Stimulated activated naive CD8-positive, alpha-beta T cell treated with anti-CD3 and anti-CD28 coated beads, Interleukin-15, Interleukin-2, amounts not matched to agents 100 ng/mL and 50 ng/mL, for 24 hours (primary cell): ENCODE data around the gene FTCDNL1.

ENCODE experiments used
- H3K27ac Mint-ChIP-seq: one replicate; pipeline ENCODE4 v1.8.0; 2021; ENCODE audit warnings: mild to moderate bottlenecking, mixed read lengths
- H3K27me3 Mint-ChIP-seq: one replicate; pipeline ENCODE4 v1.8.0; 2021; ENCODE audit warnings: mixed read lengths
- H3K36me3 Mint-ChIP-seq: one replicate; pipeline ENCODE4 v1.8.0; 2021; ENCODE audit warnings: low read depth, mixed read lengths
- H3K4me1 Mint-ChIP-seq: one replicate; pipeline ENCODE4 v1.8.0; 2021; ENCODE audit warnings: low read depth, mixed read lengths
- H3K4me3 Mint-ChIP-seq: one replicate; pipeline ENCODE4 v1.8.0; 2021; ENCODE audit warnings: mild to moderate bottlenecking, mixed read lengths
- H3K9me3 Mint-ChIP-seq: one replicate; pipeline ENCODE4 v1.8.0; 2021; ENCODE audit warnings: mixed read lengths

Gene FTCDNL1

DNA sequence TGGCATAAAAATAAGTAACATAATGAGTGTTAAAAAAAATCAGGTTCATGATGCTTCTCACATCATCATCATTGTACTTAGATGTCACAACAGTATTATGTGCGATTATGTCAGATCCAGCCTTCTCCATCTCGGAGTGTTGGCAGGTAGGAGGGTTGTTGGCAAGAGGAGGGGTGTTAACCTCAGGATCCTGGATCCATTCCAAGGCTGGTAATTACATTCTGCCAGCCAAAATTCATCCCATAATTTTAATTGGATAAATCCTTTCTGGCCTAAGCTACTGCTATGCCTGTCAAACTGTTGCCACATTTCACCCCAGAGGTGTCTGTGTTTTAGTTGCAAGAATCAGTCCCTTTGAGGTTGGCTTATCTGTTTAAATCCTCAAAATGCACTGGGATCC, 891 bp upstream of the FTCDNL1 start:
- no peak overlapping the region for H3K4me3 Mint-ChIP-seq

GRCh38 chr2:199851501-199851810, 464 bp upstream of the FTCDNL1 start:
- Mint-ChIP-seq H3K9me3 (no peaks in the 10 kb centered on the region), H3K27ac (peak overlapping the region; percentile 94), H3K4me1 (peaks cover 11% of the 10 kb centered on the region), H3K27me3 (peaks cover 9% of the 10 kb centered on the region), H3K4me3 (peak overlapping the region; percentile 95), H3K36me3 (no peaks in the 10 kb centered on the region)

More for the DNA sequence above, 891 bp upstream of the FTCDNL1 start:
- Mint-ChIP-seq H3K4me1 (peaks cover 11% of the 10 kb centered on the region), H3K9me3 (no peaks in the 10 kb centered on the region), H3K27ac (no peak overlapping the region), H3K27me3 (peaks cover 13% of the 10 kb centered on the region), H3K36me3 (no peaks in the 10 kb centered on the region)

- H3K27me3 Mint-ChIP-seq, result peaks cover 6% of the 10 kb centered on the region
- H3K9me3 Mint-ChIP-seq, result no peaks in the 10 kb centered on the region
- peak overlapping the region; percentile 55 for H3K27ac Mint-ChIP-seq
- H3K36me3 Mint-ChIP-seq, result no peaks in the 10 kb centered on the region
- peaks cover 11% of the 10 kb centered on the region for H3K4me1 Mint-ChIP-seq
- peak overlapping the region; percentile 78 for H3K4me3 Mint-ChIP-seq
Measured at GRCh38 chr2:199850218-199850717, 724 bp downstream of the FTCDNL1 start.

DNA sequence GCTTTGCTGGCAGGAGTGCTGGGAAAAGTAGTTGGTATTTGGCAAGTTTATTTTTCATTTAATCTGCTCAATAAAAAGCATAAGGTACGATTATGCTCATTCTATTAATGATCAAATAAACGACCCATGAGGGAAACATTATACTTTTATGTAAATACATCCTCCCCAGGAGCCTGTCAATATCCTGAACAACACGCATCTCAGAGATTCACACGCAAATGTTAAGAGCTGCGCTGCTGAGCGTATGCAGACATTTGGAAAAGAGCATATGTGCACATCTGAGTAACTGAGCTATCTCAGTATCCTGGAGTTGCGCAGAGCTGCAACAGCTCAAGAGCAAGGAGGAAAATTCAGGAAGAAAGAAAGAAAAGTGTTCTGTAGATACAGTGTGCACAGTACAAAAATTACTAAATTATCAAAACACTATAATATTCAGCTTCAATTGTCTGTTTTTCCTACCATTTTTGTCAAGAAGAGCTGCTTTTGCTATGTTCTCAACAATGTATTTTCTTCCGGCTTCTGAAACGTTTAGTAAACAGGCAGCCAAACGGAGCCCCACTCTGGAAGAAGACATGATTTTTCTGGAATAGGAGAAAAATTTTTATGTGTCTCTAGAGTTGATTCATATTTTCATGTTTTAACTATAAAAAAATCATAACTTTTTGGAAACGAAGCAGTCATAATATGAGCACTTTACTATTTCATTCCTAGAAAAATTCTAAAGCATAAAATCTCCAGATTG, 2.4 kb downstream of the FTCDNL1 start:
- Mint-ChIP-seq H3K9me3 (no peaks in the 10 kb centered on the region), H3K27me3 (peaks cover 3% of the 10 kb centered on the region), H3K36me3 (no peaks in the 10 kb centered on the region), H3K4me3 (no peak overlapping the region), H3K27ac (no peak overlapping the region), H3K4me1 (peaks cover 11% of the 10 kb centered on the region)

DNA sequence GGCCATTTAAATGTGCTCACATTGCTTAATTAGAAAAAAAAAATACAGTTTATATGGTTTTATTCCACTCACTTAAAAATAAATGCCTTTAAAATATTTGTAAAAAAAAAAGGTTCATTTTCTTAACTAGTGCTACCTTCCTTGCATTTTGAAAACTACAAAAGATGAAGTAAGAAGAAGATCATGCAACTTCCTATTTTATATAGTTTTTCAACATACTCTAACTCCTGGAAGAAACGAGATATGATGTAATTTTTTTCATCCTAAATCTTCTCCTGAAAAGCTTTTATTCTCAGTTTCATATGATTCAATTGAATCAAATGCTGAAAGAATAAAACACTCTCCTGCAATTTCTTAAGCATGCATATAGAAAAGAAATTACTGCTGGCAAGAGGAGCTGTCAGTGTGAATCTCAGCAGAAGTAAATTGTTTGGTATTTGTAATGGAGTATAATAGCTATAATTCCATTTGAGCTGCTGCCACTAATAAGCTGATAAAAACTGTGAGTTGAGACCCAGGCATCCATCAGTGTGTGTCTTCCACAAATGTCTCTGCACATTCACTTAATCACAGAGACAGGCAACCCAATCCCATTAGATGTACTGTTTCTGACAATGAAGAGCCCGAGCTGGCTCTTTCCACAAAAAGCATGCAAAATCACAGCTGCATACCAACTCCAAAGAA, 3.7 kb downstream of the FTCDNL1 start:
- Mint-ChIP-seq H3K36me3 (no peaks in the 10 kb centered on the region), H3K9me3 (no peaks in the 10 kb centered on the region), H3K4me3 (no peak overlapping the region)

DNA sequence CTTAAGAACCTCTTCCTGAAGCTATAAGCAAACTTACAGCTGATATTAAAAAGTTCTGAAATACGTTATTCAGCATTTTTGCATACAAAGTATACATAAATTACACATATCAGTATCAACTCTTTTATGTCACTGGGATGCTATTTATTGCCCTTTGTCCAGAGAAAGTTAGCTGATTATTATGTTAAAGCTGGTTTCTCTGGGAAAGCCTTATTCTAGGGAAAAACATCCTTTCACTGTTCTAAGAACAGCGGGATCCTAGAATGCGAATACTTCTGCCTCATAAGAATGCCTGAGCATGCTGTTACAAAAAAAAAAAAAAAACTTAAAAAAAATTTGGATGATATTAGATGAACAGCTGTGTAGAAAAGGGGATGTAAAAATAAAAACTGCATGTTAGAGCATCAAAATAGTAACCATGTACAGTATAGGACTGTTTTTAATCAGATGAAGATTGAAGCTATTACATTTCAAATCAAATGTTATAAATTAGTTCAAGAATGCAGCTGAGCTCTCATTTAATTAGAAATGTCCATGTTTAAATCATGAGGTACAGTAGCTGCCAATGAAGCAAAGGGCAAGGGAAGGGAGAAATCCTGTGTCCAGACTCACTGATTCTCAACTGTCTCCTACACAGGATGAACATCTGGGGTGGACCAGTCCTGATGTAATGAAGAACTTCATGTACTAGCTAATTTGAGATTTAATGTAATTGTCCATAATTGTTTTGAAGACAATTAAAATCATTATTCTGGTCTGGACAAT, 8.2 kb downstream of the FTCDNL1 start:
- Mint-ChIP-seq H3K4me1 (no peaks in the 10 kb centered on the region), H3K27me3 (no peaks in the 10 kb centered on the region), H3K9me3 (no peaks in the 10 kb centered on the region), H3K27ac (no peak overlapping the region), H3K4me3 (no peak overlapping the region), H3K36me3 (peaks cover 24% of the 10 kb centered on the region)

More for the DNA sequence above, 3.7 kb downstream of the FTCDNL1 start:
- H3K4me1 Mint-ChIP-seq, result peaks cover 11% of the 10 kb centered on the region
- H3K27me3 Mint-ChIP-seq, result no peaks in the 10 kb centered on the region
- H3K27ac Mint-ChIP-seq, result no peak overlapping the region

DNA sequence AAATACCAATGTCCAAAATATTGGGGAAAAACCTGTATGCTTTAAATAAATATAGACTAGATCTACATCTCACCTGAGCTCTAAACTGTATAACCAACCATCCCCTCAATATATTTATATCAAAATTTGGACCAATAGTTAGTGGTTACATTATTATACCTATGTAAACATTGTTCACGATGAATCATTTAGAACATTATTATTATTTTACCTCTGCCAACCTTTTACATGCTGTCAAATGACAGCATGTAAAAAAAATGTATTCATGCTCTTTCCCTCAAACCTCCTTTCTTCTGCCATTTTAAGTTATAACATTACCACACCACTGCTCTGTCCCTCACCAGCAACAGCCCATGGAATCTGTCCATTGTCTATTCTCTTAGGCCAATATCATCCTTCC, 9.6 kb downstream of the FTCDNL1 start:
- Mint-ChIP-seq H3K27me3 (no peaks in the 10 kb centered on the region), H3K36me3 (peaks cover 25% of the 10 kb centered on the region), H3K4me1 (no peaks in the 10 kb centered on the region), H3K27ac (no peak overlapping the region), H3K9me3 (no peaks in the 10 kb centered on the region), H3K4me3 (no peak overlapping the region)

DNA sequence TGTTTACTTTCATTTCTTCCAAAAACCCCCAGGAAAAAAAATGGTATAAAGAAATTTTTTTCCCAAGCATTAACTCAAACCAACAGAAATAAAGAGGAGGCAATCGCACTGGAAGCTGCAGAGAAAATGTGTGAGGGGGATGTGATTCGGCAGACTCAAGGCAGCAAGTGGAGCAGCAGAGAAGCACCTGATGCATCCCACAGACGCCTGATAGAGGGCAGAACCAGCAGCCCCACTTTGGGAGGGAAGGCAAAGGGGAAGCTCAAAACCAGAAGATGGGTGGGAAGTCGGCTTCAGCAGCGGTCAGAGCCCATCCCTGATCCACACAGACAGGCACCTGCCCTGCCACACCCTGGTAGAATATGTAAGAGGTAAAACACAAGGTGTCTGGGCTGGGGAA, 12.6 kb downstream of the FTCDNL1 start:
- H3K27ac Mint-ChIP-seq, result no peak overlapping the region
- H3K4me3 Mint-ChIP-seq, result no peak overlapping the region
- H3K27me3 Mint-ChIP-seq, result no peaks in the 10 kb centered on the region
- peaks cover 29% of the 10 kb centered on the region for H3K36me3 Mint-ChIP-seq
- H3K4me1 Mint-ChIP-seq, result no peaks in the 10 kb centered on the region
- H3K9me3 Mint-ChIP-seq, result no peaks in the 10 kb centered on the region

DNA sequence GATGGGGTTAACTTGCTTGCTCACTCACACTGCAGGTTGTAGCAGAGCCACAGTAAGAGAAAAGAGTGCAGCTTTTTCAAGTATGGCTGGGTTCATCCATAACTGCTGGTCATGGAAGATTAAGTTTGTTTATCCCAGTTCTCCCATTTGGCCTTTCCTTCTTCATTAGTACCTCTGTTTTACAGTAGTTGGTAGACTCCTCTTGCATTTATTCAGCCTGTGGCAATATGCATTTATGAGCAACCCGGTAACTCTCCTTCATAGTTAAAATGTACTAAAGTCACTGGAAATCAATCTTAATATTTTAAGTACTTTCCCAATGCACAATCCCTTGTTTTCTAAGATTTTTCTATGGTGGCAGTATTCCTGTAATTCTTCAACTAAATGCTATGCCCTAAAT, 14.0 kb downstream of the FTCDNL1 start:
- H3K9me3 Mint-ChIP-seq, result no peaks in the 10 kb centered on the region
- no peak overlapping the region for H3K4me3 Mint-ChIP-seq
- no peak overlapping the region for H3K27ac Mint-ChIP-seq
- H3K36me3 Mint-ChIP-seq, result peaks cover 29% of the 10 kb centered on the region
- no peaks in the 10 kb centered on the region for H3K27me3 Mint-ChIP-seq
- no peaks in the 10 kb centered on the region for H3K4me1 Mint-ChIP-seq

GRCh38 chr2:199833525-199833924, 17.5 kb downstream of the FTCDNL1 start:
- no peaks in the 10 kb centered on the region for H3K9me3 Mint-ChIP-seq
- H3K27ac Mint-ChIP-seq, result no peak overlapping the region
- no peaks in the 10 kb centered on the region for H3K27me3 Mint-ChIP-seq
- H3K36me3 Mint-ChIP-seq, result peaks cover 7% of the 10 kb centered on the region
- no peak overlapping the region for H3K4me3 Mint-ChIP-seq
- H3K4me1 Mint-ChIP-seq, result no peaks in the 10 kb centered on the region

DNA sequence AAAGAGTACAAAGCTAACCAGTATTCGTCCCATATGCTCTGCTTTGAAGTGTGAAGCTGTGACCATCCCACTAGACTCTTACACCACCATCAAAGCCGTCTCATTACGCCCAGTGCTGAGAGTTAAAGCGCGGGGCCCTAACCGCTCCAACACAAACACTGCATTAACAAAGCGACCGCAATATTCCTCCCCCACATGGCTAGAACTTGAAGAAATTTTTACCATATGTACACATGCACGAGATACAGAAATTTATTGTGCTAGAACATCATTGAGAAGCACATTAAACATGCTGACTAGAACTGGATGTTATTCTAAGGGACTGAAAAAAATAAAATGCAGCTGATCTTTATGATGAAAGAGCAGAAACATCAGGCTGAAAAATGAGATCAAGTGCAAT, 20.5 kb downstream of the FTCDNL1 start:
- peaks cover 4% of the 10 kb centered on the region for H3K36me3 Mint-ChIP-seq
- no peaks in the 10 kb centered on the region for H3K4me1 Mint-ChIP-seq
- H3K4me3 Mint-ChIP-seq, result no peak overlapping the region
- H3K27me3 Mint-ChIP-seq, result no peaks in the 10 kb centered on the region
- no peak overlapping the region for H3K27ac Mint-ChIP-seq
- no peaks in the 10 kb centered on the region for H3K9me3 Mint-ChIP-seq

- no peaks in the 10 kb centered on the region for H3K27me3 Mint-ChIP-seq
- no peak overlapping the region for H3K4me3 Mint-ChIP-seq
- no peak overlapping the region for H3K27ac Mint-ChIP-seq
Measured at GRCh38 chr2:199829628-199830027, 21.4 kb downstream of the FTCDNL1 start.

DNA sequence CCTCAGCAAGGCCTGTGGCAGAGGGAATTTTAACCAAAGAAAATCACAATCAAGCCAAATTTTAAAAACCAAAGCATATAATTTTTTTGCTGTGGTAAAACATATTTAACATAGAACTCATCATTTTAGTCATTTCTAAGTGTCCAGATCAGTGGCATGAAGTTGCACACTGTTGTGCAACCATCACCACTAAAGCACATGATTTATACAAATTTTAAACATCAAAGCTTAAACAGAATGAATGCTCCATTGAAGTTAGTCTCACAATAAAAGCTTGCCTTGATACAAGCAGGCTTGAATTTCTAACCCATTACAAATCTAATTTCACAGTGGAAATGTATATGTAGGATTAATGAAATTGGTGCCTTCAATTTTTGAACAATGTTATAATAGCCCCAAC, 31.2 kb downstream of the FTCDNL1 start:
- Mint-ChIP-seq H3K4me1 (no peaks in the 10 kb centered on the region), H3K9me3 (no peaks in the 10 kb centered on the region), H3K27me3 (no peaks in the 10 kb centered on the region), H3K4me3 (no peak overlapping the region), H3K36me3 (no peaks in the 10 kb centered on the region), H3K27ac (no peak overlapping the region)

More at GRCh38 chr2:199829628-199830027, 21.4 kb downstream of the FTCDNL1 start:
- peaks cover 3% of the 10 kb centered on the region for H3K36me3 Mint-ChIP-seq
- no peaks in the 10 kb centered on the region for H3K4me1 Mint-ChIP-seq
- H3K9me3 Mint-ChIP-seq, result no peaks in the 10 kb centered on the region

DNA sequence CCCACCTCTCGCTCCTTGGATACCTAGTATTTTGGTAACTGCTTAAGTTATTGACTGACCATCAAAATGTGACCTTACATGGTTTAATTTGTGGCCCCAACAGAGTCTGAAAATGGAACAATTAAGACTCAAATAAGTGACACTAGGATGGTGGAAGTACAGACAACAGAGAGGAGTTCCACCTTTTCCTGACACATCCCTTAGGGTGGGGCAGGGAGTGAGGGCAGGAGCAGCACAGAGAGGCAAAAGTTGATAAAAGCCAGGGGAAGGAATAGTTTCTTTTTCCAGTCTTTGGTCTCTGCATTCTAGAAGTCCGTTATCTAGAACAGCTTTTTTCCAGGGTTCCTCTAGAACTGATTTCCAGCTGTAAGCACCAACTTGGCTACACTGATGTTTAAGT, 32.2 kb downstream of the FTCDNL1 start:
- no peak overlapping the region for H3K4me3 Mint-ChIP-seq

DNA sequence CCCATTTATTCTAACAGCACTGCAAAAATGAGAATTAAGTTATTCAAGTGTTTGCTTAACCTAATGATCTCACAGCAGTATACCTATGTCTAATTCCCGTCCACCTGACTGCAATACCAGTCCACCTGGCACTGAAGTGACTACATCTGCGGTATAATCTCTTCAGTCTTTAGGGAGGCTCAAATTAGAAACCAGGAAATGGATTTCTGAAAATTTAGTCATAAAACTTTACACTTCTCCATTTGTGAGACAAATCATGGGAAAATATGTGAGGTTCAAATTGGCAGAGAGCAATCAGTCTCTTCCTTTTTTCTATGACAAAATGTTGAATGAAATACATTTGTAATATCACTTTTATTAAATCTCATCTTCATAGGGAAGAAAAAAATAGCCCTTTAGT, 33.0 kb downstream of the FTCDNL1 start:
- Mint-ChIP-seq H3K9me3 (no peaks in the 10 kb centered on the region), H3K4me3 (no peak overlapping the region), H3K27me3 (no peaks in the 10 kb centered on the region), H3K27ac (no peak overlapping the region), H3K36me3 (no peaks in the 10 kb centered on the region), H3K4me1 (no peaks in the 10 kb centered on the region)

More for the DNA sequence above, 32.2 kb downstream of the FTCDNL1 start:
- Mint-ChIP-seq H3K9me3 (no peaks in the 10 kb centered on the region), H3K4me1 (no peaks in the 10 kb centered on the region), H3K27ac (no peak overlapping the region), H3K27me3 (no peaks in the 10 kb centered on the region), H3K36me3 (no peaks in the 10 kb centered on the region)
